ENCODE data around the gene JDP2.

Gene JDP2

DNA sequence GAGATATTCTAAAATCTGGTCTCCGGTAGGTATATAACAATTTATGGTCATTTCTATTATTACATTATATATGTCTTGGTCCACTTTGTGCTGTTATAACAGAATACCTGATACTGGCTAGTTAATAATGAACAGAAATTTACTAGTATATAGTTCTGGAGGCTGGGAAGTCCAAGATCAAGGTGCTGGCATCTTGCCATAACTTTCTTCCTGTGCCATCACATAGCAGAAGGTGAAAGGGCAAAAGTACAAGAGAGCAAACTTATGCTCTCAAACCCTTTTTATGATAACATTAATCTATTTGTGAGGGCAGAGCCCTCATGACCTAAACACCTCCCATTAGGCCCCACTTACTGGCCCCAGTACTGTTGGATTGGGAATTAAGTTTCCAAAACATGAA, 76.6 kb downstream of the JDP2 start:
- no peak for DNase-seq (ENCODE audit: low spot score)
- TF ChIP-seq, protein P1, sequence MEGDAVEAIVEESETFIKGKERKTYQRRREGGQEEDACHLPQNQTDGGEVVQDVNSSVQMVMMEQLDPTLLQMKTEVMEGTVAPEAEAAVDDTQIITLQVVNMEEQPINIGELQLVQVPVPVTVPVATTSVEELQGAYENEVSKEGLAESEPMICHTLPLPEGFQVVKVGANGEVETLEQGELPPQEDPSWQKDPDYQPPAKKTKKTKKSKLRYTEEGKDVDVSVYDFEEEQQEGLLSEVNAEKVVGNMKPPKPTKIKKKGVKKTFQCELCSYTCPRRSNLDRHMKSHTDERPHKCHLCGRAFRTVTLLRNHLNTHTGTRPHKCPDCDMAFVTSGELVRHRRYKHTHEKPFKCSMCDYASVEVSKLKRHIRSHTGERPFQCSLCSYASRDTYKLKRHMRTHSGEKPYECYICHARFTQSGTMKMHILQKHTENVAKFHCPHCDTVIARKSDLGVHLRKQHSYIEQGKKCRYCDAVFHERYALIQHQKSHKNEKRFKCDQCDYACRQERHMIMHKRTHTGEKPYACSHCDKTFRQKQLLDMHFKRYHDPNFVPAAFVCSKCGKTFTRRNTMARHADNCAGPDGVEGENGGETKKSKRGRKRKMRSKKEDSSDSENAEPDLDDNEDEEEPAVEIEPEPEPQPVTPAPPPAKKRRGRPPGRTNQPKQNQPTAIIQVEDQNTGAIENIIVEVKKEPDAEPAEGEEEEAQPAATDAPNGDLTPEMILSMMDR (IDR thresholded peaks at IDR 0.05; ENCODE audit: extremely low read depth, missing control alignments): no peak

DNA sequence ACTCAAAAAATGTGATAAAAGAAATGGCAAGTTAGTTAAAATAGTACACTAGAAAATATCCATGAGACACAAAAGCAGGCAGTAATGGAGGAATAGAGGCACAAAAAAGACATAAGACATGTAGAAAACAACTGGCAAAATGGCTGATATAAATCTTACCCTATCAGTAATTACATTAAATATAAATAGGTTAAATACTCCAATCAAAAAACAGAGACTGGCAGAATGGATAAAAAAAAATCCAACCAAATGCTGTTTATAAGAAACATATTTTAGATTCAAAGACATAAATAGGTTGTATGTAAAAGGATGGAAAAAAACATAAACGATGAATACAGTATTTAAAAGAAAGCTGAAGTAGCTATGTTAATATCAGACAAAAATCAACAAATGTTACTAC, 79.1 kb downstream of the JDP2 start:
- no peak for DNase-seq (ENCODE audit: low spot score)
- TF ChIP-seq, protein P1 (IDR thresholded peaks at IDR 0.05; ENCODE audit: extremely low read depth, missing control alignments): no peak

- TF ChIP-seq, protein P1 (IDR thresholded peaks at IDR 0.05; ENCODE audit: extremely low read depth, missing control alignments): no peak
- DNase-seq (ENCODE audit: low spot score): no peak
These were observed 82.7 kb downstream of the JDP2 start for GRCh38 chr14:75510547-75510946.

DNA sequence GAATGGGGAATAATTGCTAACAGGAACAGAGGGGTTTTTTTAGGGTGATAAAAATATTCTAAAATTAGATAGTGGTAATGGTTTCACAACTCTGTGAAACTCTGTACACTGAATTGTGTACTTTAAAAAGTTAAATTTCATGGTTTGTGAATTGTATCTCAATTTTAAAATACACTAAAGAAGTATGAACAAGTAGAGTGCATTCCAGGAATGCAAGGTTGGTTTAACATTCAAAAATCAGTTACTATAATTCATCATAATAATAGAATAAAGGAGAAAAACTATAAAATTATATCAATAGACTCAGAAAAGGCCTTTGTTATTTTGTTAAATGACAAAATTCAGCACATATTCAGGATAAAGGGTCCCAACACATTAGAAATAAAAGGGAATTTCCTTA, 83.4 kb downstream of the JDP2 start:
- TF ChIP-seq, protein P1 (IDR thresholded peaks at IDR 0.05; ENCODE audit: extremely low read depth, missing control alignments): no peak
- DNase-seq (ENCODE audit: low spot score): no peak

- no peak for DNase-seq (ENCODE audit: low spot score)
These were observed 86.3 kb downstream of the JDP2 start for GRCh38 chr14:75513911-75514672.

GRCh38 chr14:75514673-75515628, 87.1 kb downstream of the JDP2 start:
- no peak for DNase-seq (ENCODE audit: low spot score)
- TF ChIP-seq, protein P1 (IDR thresholded peaks at IDR 0.05; ENCODE audit: extremely low read depth, missing control alignments): peak; percentile 34

More at GRCh38 chr14:75513911-75514672, 86.3 kb downstream of the JDP2 start:
- TF ChIP-seq, protein P1 (IDR thresholded peaks at IDR 0.05; ENCODE audit: extremely low read depth, missing control alignments): no peak

- TF ChIP-seq, protein P1 (IDR thresholded peaks at IDR 0.05; ENCODE audit: extremely low read depth, missing control alignments): no peak
- no peak for DNase-seq (ENCODE audit: low spot score)
These were observed 87.8 kb downstream of the JDP2 start for GRCh38 chr14:75515629-75515996.

Measured in GM20000 (cell line).